GM18519 (cell line): ENCODE data around the gene ZCCHC17.

Source experiments
- ATAC-seq: cut with Tn5 transposase; IDR thresholded peaks from one replicate; pipeline ENCODE4 v1.9.1; 2021; ENCODE audit warnings: mild to moderate bottlenecking, moderate library complexity; ENCODE audit not compliant: unreplicated experiment, low FRiP score

Gene ZCCHC17

DNA sequence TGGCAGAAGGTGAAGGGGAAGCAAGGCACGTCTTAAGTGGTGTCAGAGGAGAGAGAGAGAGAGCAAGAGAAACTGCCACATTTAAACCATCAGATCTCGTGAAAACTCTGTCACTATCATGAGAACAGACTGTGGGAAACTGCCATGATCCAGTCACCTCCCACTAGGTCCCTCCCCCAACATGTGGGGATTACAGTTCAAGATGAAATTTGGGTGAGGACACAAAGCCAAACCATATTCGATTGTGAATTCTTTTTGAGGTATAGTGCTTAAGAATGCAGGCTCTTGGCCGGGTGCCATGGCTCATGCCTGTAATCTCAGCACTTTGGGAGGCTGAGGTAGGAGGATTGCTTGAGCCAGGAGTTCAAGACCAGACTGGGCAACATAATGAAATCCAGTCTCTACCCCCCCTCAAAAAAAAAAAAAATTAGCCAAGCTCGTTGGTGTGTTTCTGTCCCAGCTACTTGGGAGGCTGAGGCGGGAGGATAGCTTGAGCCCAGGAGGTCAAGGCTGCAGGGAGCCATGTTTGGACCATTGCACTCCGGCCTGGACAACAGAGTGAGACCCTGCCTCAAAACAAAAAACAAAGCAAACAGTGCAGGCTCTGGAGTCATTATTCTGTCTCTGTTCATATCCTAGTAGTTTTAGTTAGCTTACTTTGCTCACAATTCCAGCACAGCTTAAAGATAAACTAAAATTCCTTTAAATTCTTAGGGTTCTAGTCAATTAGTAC is 6.0 kb downstream of the ZCCHC17 start:
- no peak for ATAC-seq

DNA sequence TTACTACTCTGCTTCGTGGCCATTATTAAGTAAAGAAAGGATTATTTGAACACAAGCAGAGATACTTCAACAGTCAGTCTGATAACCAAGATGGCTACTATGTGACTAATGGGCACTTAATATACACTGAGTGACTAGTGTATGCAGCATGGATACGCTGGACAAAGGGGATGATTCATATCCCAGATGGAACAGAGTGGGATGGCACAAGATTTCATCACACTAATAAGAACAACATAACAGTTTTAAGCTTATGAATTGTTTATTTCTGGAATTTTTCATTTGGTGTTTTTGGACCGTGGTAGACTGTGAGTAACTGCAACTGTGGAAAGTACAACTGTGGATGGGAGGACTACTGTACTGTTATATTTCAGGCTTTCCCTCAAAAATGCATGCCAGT is 9.4 kb downstream of the ZCCHC17 start:
- ATAC-seq, result no peak

DNA sequence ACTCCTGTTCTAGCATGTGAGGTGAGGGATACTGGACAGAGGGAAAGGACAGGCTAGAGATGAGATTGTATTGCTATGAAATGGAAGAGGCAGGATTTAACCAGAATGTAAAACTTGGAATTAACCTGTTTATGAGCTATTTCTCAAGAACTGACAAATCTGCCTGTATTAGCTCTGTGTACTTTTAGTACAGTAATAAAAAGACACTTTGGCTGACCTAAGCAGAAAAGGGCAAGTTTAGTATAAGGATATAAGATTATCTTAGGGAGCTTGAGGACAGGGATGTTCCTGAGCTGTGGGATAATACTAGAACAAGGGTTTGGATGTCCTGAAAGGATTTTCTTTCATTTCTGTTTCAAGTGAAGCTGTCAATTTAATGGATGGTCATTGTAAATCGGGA is 11.2 kb downstream of the ZCCHC17 start:
- no peak for ATAC-seq

DNA sequence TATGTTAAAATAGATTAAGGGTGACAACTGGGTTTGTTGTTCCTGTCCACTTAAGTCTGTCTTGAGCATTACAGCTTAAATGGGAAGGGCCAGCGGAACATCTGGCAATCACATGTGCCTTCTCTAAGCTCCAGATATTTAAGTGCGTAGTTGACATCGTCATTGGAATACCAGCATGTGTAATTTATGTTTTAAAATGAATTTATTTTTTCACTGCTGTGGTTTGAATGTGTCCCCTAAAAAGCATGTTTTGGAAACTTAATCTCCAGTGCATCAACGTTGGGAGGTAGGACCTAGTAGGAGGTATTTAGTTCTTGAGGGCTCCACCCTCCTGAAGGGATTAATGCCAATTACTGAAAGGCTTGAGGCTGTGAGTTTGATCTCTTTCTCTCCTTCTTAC is 13.4 kb downstream of the ZCCHC17 start:
- ATAC-seq, result no peak

DNA sequence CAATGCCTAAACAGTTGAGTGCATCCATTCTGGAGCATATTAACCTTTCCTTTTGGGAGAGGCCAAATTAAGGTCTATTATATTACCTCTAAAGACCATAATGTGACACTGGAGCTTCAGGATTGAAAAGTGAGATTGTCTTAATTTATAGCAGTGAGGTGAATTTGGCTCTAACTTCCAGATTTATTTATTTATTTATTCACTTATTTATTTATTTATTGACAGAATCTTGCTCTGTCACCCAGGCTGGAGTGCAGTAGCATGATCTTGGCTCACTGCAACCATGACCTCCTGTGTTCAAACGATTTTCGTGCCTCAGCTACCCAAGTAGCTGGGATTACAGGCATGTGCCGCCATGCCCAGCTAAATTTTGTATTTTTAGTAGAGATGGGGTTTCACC is 19.1 kb downstream of the ZCCHC17 start:
- ATAC-seq, result no peak

DNA sequence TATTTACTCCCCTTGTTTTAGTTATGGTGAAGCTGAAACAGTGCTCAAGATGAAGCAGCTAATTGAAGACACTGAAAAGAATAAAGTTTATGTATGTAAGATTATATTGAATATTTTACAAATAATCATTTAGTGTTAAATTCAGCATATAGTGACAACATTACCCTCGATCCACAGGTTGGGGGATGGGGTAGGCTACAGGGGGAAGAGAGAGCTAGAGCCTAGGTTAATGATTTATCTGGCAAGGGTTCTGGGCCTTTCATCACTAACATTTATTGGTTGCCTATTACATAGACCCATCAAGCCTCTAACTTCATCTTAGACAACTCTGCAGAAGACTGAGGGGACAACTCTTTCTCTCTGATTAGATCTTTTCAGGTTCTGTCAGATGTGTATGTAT is 21.3 kb downstream of the ZCCHC17 start:
- no peak for ATAC-seq

DNA sequence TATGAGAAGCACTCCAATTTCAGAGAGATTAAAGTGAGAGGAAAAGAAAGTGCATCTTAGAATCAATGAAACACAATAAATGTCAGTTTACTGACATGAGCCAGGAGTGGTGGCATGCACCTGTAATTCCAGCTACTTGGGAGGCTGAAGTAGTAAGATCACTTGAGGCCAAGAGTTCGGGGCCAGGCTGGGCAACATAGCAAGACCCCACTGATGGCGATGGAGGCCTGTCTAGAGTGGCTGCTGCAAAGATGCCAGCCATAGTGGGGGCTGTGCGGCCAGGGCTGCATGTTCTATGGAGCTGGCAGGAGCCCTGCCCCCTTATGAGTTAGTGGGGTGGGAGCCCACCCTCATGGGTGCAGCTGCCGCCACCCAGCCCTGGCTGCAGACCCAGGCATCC is 27.3 kb downstream of the ZCCHC17 start:
- ATAC-seq, result no peak

DNA sequence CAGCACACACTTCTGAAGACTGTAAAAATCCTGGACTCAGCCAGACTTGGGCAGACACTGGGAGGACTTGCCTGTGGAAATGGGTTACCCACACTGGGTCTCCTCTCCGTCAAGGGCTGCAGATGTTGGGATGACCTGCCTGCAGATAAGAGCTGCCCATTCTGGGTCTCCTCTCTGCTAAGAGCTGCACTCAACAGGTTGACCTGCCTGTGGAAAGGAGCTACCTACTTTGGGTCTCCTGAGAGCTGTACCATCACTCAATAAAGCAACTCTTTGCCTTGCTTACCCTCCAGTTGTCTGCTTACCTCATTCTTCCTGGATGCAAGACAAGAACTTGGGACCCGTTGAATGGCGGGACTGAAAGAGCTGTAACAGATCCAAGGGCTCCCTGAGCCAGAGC is 28.2 kb downstream of the ZCCHC17 start:
- ATAC-seq, result no peak

DNA sequence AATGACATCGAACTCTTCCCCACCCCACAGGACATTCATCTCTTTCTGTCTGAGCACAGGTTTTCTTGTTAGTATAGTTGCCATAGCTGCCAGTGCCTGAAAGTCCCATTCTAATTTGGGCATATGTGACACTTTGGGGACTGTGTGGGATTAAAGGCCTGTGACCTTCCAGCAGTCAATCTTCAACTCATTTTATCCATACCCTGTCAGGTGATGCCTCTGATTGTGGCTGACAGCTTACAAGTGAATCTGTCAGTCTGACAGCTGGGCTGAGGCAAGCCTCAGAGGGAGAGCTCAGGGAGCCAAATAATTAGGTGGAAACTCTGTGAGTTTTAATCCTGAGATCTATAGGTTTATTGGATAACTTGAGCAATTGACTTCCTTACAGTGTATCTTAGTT is 29.6 kb downstream of the ZCCHC17 start:
- no peak for ATAC-seq

DNA sequence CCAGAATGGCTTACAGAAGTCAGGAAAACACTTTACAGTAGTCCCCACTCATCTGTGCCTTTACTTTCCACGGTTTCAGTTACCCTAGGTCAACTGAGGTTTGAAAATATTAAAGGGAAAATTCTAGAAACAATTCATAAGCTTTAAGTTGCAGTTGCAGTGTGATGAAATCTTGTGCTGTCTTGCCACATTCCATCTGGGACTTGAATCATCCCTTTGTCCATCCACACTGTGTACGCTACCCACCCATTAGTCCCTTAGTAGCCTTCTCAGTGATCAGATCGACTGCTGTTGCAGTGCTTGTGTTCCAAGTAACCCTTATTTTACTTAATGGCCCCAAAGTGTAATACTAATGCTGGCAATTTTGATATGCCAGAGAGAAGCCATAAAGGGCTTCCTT is 30.5 kb downstream of the ZCCHC17 start:
- no peak for ATAC-seq

DNA sequence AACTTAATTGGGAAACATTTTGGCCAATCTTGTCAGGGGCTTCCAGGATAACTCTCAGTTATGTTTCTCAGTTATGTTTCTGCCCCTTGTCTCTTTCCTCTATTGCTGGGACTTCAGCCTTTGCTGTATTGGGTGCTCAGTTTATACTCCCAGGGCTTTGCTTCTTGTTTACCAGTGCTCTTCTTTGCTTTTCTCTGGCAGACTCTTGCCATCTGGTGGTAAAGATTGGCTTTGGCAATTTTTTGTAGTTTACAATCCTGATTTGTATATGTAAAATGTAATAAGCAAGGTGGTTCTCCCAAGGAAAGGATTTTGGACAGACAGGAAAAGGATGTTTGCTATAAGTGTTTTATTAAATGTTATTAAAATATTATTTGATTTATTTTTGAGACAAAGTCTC is 38.2 kb downstream of the ZCCHC17 start:
- no peak for ATAC-seq

DNA sequence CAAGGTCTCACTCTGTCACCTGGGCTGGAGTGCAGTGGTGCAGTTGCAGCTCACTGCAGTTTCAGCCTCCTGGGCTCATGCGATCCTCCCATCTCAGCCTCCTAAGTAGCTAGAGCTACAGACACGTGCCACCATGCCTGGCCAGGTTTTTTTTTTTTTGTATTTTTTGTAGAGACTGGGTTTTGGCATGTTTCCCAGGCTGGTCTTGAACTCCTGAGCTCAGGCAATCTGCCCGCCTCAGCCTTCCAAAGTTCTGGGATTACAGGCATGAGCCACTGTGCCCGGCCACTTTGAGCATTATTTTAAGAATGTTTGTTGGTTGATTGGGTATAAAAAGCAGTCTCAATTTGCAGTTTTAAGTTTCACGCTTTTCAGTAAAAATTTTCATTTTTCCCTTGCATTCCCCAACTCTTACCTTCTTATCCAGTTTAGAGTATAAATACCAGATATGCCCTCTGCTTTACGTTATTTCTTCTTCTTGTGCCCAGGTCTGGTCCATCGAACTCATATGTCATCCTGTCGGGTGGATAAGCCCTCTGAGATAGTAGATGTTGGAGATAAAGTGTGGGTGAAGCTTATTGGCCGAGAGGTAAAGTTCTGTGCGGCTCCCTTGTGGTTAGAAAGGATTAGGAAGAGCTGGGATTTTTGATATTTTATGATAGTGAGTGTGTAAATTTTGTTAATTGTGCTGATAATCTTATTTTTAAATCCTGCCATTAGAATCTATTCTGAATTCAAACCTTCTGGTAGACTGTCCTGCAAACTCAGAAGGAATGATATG is 40.0 kb downstream of the ZCCHC17 start:
- no peak for ATAC-seq

DNA sequence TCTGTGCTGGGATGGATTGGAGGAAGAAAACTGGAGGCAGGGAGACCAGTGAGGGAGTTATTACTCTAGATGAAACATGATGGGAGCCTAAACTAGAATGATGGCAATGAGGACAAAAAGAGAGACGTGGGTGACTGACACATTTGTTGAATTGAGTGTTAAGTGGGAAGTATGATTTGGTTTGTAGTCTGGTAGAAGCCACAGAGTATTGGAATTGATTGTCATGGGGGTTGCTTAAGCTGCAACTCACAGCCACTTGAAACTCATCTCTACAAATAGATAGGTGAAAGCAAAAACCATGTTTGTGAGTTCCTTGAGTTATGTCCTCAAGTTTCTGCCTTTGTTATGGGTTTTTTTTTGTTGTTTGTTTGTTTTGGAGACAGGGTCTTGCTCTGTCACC is 47.7 kb downstream of the ZCCHC17 start:
- no peak for ATAC-seq

DNA sequence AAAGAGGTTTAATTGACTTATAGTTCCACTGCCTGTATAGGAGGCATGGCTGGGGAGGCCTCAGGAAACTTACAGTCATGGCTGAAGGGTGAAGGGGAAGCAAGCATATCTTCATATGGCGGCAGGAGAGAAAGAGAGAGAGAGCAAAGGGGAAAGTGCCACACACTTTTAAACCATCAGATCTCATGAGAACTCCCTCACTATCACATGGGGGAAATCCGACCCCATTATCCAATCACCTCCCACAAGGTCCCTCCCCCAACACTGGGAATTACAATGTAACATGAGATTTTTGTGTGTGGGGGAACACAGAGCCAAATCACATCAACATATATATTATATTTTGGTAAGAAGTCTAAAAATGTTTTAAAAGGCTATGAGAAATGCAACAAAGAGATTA is 48.8 kb downstream of the ZCCHC17 start:
- ATAC-seq, result no peak

DNA sequence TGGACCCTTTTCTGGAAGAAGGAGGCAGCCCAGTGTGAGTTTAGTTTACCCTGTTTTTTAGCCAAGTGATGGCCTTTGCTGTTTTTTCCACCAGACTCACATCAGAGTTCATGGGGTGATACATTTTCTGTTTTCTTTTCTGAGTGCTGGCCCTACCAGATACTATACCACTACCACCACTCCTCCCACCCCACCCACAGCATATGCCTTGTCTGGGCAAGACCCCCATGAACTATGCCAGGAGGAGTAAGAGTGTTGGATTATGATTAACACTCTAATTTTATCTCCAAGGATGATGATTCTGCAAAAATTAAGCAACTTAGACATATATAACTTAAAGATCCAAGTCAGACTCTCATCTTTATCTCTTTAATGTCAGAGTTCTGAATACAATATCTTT is 50.0 kb downstream of the ZCCHC17 start:
- ATAC-seq, result no peak

DNA sequence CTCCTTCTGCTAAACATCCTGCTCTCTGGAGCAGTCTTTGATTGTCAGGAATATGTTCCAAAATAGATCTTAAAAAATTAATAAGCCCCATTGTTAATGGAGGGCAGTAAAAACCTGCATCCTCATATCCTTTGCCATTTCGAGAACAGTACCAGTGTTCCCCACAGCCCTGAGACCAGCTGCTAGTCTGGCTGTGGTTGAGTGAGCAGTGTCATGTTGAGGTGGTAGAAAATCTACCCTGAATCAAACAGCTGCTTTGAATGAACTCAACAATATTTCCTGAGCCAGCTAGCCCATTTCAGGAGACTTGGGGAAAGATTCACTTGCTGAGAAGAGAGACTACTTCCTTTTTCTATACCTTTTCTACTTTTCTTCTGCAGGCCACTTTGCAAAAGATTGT is 51.6 kb downstream of the ZCCHC17 start:
- ATAC-seq, result no peak

DNA sequence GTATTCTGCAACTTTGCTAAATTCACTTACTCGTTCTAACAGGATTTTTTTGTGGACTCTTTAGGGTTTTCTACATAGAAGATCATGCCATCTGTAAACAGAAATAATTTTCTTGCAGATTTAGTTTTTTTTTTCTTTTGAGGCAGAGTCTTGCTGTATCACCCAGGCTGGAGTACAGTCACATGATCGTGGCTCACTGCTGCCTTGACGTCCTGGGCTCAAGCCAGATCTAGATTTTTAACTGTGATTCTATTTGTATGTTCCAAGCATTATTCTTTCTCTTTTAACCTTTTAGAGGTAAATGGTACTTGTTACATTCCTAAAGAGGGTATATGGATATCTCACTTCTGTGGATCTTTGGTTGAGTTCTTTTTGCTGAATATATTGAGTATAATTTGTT is 57.5 kb downstream of the ZCCHC17 start:
- ATAC-seq, result no peak

DNA sequence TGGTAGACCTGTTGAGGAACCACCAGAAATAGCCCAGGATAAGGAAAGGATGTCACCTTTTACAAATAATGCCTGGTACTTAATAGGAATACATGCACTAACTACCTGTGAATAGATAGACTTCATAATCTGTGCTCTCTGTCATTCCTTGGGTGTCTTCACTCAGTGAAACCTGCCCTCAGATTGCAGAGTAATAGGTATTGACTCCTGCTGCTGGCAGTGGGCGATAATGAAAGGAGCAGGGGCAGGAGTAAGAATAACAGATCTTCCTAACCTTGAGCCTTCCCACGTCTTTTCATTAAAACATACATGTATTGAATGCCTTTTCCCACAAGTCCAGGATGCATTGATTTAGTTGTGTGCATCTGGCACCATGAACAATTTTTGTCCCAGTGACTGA is 59.6 kb downstream of the ZCCHC17 start:
- no peak for ATAC-seq

DNA sequence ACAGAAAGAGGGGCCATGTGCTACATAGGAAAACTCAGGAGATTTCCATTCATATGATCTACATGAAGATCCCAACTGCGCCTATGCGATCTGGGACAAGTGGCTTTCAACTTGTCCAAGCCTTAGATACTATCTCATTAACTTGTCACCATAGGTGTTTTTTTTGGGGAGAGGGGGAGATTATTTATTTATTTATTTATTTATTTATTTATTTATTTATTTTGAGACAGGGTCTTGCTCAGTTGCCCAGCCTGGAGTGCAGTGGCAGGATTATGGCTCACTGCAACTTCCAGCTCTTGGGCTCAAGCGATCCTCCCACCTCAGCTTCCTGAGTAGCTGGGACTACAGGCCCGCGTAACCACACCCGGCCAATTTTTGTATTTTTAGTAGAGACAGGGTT is 64.8 kb downstream of the ZCCHC17 start:
- ATAC-seq, result no peak

DNA sequence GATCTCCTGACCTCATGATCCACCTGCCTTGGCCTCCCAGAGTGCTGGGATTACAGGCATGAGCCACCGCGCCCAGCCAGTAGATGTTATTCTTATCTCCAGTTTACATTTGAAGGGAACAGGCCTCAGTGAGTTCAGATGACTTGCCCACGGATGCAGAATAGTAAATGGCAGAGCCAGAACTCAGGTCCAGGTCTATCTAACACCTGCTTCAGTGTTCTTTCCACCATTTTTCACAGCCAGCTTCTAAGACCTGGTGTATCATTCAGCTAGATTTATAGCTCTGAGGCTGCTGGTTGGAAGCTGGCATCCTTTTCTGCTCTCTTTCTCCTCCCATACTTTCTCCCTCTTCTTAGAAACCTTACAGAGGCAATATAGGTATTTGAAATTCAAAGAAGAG is 65.2 kb downstream of the ZCCHC17 start:
- ATAC-seq, result no peak

DNA sequence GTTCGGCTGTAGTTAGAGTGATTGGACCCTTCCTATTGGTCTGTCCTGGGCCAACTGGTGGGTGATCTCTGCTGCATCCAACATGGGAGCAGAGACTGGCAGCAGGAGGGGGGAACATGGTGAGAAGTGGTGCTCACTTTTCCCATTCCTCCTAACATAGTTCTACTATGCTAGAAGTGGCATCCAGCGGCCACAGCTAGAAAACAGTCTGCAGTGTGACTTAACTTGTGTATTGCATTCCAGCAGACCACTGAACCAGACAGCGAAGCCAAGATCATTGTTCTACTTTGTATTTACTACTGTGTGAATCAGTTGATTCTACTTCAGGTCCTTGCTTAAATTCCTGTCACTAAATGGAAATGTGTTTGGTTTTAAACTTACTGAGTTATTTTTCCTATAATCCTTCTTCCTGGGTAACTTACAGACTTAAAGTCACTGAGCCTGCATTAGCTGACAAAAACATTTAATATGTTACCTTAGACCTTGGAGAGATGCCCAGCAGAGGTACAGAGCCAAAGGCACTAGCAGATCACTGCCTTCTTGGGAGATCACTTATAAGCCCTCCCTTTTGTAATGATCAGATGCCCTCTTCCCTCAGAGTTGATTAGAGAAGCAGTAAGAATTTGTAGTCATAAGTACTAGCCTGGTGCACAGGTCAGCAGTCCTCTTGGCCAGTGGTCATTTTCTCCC is 67.9 kb downstream of the ZCCHC17 start:
- no peak for ATAC-seq

DNA sequence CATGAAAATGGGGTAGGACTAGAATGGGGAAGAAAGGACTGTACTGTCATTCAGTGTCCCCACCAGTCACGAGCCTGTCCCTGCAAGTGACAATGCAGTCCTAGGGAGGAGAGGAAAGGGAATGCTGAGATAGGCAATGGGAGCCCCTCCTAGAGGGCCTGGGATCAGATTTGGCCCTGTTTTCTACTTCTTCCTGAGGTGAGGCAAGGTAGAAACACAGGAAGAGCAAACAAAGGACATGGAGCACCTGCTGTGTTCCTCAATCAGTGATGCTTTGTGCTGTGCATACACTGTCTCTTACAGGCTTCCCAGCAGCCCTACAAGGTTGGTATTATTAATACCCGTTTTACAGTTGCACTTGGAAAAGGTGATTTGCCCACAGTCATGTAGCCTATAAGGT is 70.0 kb downstream of the ZCCHC17 start:
- ATAC-seq, result no peak
